ENCODE measurements around the gene MARCKS.

MARCKS gene, protein sequence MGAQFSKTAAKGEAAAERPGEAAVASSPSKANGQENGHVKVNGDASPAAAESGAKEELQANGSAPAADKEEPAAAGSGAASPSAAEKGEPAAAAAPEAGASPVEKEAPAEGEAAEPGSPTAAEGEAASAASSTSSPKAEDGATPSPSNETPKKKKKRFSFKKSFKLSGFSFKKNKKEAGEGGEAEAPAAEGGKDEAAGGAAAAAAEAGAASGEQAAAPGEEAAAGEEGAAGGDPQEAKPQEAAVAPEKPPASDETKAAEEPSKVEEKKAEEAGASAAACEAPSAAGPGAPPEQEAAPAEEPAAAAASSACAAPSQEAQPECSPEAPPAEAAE

DNA sequence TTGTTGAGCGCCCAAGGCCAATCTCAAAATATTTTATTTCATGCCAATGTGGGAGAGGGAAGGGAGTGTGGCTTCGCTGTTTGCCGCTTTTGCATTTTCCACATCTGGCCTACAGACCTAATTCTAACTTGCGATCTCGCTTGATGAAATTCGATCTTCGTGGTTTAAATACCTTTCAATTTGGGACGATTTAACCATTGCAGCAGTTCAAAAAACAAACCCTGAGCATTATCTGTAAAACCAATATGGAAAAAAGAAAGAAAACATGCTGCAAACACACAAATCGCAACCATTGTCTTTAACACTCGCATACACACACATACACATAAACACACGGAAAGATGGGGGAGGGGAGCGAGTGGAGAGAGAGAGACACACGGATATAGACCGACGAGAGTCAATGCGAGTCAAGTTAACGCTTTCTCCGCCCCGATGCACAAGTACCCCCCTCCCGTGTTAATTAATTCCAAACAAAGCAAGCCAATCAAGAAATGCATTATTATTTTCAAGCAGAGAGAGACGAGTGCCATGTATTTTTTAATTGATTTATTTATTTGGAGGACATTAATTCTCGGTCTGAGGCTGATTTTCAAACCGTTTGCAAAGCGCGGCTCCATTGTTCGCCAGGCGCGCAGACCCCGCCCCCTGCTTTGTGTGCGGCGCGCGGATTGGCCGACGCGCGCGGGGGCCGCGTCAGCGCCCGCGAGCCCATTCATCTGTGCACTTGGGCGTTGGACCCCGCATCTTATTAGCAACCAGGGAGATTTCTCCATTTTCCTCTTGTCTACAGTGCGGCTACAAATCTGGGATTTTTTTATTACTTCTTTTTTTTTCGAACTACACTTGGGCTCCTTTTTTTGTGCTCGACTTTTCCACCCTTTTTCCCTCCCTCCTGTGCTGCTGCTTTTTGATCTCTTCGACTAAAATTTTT, at the start of gene MARCKS:
TSS of gene MARCKS (plus strand) at position 721 of the 931 bp plus-strand sequence. CDS start 401 bp downstream, outside the sequence.
- DNase-seq = peak; percentile 93

GRCh38 chr6:113809826-113810225, 47.3 kb upstream of the MARCKS start:
- DNase-seq = no peak

DNA sequence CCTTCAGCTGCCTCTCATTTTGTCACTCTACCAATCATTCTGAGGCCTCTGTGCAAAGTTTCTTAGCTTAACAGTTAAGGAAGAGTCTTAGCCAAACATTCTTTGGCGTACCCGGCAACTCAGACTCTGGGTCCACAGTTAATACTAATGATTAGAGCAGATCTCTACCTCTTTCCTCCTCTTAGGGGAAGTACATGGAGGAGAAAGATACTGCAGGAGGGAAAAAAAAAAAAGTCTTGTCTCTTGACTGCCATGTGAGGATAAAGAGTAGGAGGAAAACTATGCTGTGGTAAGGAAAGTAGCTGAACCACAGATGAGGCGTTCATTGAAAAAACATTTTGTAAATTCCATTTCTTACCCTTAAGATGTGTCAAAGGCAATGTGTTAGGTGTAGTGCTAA, 44.0 kb upstream of the MARCKS start:
- DNase-seq = no peak

- no peak for DNase-seq
These were observed 38.6 kb upstream of the MARCKS start for GRCh38 chr6:113818578-113818977.

DNA sequence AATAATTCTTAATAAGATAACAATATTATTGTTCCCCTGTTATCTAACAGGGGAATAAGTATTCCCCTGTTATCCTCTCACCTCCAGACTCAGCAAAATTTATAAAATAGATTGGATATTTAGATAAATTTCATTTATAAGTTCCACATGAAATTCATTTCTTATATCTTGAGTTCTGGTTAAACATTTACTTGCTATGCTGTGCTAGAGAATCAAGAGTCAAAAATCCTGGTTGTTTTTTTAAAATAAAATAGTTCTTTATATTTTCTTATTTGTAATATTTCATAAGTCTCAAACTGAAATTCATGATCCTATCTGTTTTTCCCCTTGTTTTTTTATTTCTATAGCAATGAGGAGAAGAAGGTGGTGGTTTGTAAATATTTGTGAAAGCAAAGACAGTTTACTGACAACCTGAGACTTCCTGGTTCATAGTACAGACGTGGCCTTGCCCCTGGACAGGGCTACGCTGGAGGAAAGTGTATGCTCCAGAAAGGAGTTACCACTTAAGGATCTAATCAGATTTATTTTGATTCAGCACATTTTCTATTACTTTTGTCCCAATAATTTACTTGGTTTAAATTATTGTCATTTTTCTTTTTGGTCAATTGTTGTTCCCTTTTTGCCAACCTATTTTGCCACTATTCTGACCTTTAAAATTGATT, 37.8 kb upstream of the MARCKS start:
- peak; percentile 15 for DNase-seq

GRCh38 chr6:113820761-113821160, 36.4 kb upstream of the MARCKS start:
- DNase-seq = no peak

DNA sequence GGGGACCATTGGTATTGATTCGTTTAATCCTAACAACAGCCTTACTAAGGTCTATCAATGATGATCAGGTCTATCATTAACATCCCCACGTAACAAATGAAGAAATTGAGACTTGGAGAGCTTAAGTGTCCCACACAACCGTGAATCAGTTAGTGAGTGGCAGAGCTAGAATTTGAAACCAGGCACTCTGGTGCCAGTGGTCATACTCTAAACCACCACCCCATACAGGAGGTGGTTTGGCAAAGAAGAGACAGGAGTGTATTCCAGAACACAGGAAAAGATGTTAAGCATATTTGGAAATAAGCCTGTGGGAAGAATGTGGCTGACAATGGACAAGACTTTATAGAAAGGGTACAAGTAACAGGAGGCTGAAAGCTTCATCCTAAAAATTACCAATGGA, 35.7 kb upstream of the MARCKS start:
- no peak for DNase-seq

- DNase-seq = no peak
These were observed 33.2 kb upstream of the MARCKS start for GRCh38 chr6:113823916-113824315.

- DNase-seq = no peak
These were observed 32.7 kb upstream of the MARCKS start for GRCh38 chr6:113824411-113824810.

- no peak for DNase-seq
These were observed 32.3 kb upstream of the MARCKS start for GRCh38 chr6:113824866-113825265.

GRCh38 chr6:113825781-113826180, 31.4 kb upstream of the MARCKS start:
- peak; percentile 50 for DNase-seq

GRCh38 chr6:113828984-113829695, 28.0 kb upstream of the MARCKS start:
- no peak for DNase-seq

GRCh38 chr6:113829696-113830045, 27.5 kb upstream of the MARCKS start:
- DNase-seq = peak; percentile 21

DNA sequence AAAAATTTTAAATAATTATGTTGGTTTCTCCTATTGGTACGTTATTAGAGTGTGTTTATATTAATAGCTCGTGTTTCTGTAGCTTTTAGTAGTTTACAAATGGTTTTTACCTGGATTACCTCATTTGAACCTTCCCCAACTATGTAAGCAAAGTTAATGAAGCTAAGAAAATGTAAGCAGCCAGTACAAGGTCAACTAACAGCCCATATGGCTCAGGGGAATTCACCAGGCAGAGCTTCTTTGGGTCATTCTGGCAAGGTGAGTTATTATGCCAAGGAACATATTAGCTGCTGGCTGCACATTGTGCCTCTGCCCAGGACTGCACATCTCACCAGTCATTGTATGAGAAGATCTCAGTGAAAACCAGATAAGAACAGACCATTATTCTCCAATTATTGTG, 27.0 kb upstream of the MARCKS start:
- DNase-seq = peak; percentile 45

DNA sequence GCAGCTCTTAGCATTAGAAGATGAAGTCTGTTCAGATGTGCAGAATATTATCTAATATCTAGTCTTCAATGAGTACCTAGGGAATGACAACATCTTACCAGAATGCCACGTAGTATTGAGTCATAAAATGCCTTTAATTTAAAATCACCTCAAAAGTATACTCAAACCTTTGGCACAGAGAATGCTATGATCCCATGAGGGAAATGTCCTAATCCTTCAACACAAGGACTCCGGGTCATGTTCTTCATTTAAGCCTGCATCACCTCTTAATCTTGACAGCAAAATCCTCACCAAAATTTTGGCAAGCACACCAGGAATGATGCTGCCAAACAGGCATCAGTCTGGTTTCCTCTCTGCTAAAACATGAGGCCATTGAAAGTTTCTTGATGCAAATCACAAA, 23.6 kb upstream of the MARCKS start:
- DNase-seq = no peak

DNA sequence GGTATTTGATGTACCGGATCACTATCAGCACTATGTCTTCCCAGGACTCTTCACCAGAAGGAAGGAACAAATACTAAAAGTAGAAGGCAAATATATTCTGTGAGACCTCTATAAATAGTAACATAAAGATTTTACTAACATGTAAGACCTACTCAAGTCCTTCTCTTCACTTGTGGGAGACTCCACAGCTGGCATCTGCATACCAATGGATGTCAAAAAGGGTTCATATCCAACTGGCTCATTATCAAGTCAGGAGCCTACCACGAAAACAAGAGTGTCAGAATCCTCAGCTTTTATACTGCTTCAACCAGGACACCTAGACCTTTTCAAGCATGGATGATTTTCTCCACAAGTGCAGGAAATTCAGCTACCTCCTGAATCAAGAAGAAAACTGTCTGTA, 20.0 kb upstream of the MARCKS start:
- no peak for DNase-seq

DNA sequence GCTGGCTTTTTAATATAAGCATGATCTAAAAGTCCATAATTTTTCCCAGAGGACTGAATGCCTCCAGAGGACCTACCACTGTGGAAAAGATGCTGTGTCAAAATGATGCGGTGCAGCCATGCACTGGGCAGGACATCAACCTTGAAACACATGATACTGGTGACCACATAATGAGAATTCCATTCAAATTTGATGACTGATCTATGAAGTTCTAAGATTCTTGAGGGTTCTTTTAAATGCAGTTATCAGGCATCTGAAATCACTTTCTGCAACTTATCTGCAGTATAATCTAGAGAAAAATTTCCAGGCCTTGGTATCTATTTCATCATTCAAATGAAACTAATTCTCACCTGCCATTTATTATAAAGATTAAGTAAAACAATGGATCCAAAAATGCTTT, 15.0 kb upstream of the MARCKS start:
- no peak for DNase-seq

- no peak for DNase-seq
These were observed 13.6 kb upstream of the MARCKS start for GRCh38 chr6:113843500-113844073.

DNA sequence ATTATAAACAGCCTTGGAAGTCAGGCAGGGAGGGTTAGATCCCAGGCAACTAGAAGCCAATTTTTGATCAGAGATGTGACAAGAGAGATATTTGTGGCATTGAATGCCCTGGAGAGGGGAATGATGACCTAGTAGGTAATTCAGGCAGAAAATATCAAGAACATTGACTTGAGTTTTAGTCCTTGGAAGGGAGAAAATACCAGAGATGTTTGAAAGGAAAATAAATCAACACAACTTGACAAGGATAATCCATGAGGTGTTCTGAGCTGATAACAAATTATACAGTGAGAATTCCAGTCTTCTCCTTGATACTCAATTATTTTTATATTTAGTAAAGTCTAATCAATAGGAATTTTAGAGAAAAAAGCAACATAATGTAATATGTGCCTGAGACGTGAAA, 10.6 kb upstream of the MARCKS start:
- DNase-seq = no peak

DNA sequence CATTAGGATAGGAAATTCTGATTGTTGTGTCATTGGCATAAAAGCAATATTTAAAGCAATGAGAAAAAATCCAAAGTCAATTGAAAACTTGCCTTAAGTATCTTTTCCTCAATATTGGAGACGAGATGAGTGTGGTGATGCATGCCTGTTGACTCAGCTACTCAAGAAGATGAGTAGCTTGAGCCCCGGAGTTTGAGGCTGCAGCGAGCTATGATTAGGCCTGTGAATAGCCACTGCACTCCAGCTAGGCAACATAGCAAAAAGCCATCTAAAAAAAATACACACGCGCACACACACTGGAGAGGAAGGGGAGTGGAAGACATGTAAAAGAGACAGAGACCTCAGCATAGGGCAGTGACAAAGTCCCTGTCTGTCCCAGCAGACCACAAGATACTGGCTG, 9.7 kb upstream of the MARCKS start:
- no peak for DNase-seq

DNA sequence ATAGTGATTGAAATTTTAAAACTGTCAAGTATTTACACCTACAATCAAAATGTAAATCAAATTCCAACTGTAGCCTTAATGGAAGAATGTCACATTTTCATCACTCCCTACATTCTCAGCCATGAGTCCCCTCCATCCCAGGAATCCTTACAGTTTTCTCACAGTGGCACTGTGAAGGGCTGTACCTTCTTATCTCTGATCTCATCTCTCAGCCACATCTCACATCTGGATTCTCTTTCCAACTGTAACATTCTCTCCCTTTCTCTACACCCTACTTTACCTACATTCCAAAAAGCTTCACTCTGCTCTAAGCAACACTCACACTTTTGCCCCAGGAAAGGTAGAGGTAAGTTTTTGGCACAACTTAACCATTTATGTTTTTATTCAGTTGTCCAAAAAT, 8.9 kb upstream of the MARCKS start:
- DNase-seq = no peak

DNA sequence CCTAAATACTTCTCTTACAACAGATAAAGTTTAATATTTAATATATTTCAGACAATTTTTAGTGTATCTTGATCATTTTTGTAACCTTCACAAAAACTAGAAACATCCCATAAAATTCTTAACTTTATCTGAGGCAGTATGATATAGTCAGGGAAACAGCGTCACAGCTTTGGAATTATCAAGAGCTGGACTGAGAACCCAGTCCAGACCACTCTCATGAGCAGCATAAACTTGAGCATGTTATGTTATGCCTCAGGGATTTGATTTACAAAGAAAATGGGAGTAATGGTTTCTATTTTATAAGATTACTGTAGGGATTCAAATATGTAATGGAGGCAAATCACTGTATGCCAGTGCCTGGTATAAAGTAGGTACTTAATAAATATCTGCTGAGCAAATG, 8.3 kb upstream of the MARCKS start:
- no peak for DNase-seq

DNA sequence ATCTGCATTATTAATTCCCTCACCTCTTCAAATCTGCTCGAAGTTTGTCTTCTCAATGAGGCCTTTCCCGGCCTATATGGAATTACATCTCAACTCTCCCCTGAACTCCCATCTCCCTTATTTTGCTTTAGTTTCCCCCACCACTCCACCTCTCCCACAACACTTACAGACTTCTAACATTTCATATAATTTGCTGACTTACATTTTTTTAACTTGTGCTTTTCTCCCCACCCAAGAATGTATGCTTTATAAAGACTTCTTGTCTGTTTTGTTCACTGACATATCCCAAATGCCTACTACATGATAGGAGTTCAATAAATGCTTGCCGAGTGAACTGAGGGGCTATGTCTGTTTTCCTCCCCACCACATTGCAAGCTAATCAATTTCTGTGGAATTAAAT, 3.9 kb upstream of the MARCKS start:
- no peak for DNase-seq

Data from NCI-H69 (cell line).